Germinal center (tissue), 1 donor: ENCODE measurements around the gene TMEM200A.

Source experiments
- DNase-seq: peaks from one replicate; pipeline ENCODE4 v3.0.0; 2012; ENCODE audit warnings: mixed read lengths, low spot score

TMEM200A gene

GRCh38 chr6:130425537-130425936 lies 59.7 kb downstream of the TMEM200A start:
- DNase-seq: no peak

DNA sequence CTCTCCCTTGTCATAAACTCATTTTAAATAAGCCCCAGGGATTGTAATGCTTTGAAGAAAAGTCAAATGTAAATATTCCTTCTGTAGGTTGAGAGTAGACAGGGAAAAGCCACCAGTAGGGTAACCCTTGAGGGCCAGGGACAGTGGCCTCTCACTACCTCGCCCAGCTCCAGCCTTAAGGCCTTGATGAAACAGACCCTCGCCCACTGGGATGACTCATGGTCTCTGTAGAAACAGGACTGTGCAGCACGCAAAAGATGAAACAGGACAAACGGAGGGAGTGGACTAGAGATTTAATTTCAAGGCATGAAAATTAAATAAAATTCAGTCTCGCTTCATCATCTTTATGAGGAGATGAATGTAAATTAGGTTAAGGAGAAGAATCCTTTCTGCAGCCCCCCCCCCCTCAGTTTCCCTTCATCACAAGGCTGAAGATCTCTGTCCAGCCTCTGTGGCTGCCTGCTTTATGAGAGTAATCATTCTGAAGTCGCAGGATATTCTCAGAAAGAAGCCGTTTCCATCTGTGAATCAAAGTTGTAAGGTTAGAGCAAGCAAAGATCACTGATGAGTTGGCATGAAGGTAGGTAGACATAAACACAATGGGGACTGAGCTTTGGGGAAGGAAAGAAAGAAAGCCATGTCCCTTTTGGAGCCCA lies 60.4 kb downstream of the TMEM200A start:
- no peak for DNase-seq

GRCh38 chr6:130431346-130431852 lies 65.6 kb downstream of the TMEM200A start:
- no peak for DNase-seq

DNA sequence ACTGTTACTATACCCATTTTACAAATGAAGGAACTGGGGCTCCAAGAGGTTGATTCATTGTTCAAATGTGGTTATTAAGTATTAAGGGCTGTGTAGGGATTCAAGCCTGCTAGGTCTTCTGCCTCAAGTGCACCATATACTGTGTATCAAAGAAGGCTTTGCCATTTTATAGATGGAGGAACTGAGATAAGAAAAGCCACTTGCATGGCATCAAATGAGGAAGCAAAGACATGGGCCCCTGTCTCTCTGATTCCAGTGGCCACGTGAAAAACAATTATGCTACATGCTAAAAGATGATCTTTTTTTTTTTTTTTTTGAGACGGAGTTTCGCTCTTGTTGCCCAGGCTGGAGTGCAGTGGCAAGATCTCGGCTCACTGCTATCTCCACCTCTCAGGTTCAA lies 67.0 kb downstream of the TMEM200A start:
- DNase-seq: no peak

DNA sequence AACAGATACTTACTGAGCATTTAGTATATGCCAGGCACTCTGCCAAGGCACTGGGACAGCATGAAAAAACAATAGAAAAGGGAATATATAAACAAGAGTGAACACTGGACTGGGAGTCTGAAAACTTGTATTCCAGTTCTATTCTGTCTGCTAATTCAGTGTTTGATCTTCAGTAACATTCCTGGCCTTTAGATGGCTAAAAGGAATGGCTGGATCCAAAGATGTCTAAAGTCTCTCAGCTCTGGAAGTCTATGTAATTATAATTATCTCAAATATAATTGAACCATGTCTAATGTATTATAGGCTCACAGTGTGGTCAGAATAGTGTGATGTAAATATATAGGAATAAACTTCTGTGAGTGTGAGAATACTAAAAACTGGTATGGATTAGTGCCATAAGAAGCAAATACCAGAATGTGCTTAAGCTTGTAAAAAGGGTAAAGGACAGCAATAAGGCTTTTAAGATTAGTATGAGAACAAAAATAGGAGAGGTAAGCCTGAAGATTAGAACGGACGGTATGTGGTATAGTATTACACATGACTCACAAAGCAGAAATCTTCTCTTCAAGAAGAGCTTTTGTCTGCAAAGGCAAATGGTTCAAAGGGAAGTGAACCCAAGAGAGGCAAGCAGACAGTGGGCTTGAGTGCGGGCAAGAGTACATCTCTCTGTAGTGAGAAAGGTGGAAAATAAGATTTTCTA lies 68.5 kb downstream of the TMEM200A start:
- DNase-seq: no peak

DNA sequence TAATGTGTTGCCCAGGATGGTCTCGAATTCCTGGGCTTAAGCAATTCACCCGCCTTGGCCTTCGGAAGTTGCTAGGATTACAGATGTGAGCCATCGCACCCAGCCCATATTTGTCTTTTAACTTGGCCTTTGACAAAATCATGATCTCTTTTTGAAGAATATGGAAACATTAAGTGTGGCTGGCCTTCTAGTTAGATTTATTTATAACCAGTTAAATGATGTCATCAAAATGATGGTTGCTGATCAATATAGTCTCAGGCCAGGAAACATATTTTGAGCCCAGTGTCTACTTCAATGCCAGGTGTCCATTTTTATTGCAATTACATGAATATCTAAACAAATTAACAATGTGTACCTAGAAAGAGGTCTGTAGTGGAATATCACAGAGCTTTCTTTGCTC lies 69.4 kb downstream of the TMEM200A start:
- no peak for DNase-seq

DNA sequence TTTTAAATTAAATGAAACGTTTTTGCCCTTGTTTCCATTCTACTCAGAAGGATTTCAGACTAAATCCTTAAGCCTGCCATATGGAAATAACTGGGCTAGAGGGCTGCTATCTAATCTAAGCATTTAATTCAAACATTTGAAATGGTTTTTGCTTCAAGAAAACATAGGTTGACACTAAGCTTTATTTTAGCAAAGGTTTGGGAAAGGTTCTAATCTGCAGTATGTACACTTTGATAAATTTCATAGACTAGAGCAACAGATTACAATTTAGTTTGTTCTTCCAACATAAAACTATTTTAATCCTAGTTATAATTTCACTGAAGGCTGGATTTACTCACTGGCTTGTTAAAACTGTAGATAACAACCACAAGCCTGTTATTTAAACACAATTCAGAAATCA lies 72.1 kb downstream of the TMEM200A start:
- no peak for DNase-seq

- no peak for DNase-seq
Observed at GRCh38 chr6:130447374-130447773, 81.6 kb downstream of the TMEM200A start.

- DNase-seq: no peak
Observed at GRCh38 chr6:130452336-130452735, 86.5 kb downstream of the TMEM200A start.

DNA sequence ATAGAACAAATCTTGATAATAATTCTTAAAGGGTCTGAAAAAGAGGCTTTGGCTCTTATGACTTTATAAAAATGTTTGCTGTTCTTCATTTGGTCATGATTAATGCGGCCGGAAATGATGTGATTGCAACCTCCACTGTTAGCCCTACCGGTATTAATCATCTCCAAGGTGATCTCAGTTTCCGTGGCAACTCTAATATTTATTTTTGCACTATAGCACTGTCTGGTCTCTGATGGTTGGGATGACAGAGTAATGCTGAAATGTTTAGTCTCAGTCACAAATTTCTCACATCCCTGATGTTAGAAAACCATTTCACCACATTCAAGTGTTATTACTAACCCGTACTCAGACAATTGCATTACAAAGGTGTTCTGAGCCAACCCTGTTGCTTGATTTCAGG lies 87.4 kb downstream of the TMEM200A start:
- DNase-seq: no peak

DNA sequence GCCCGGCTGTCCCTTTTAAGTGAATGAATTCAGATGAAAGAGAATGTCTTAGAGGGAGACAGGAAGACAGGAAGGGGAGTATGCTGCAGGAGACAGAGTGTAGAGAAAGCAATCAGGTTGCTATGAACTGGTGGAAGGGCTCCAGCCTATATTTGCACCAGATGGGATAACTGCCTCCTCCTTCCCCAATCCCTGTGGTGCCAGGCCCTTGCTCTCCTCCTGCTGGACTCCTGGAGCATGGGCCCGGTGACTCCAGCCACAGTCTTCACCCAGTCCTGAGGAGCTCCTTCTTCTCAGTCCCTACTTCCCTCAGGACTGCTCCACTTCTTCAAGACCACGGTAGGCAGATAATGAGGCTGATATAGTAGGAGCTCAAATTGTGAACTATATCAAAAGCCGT lies 91.8 kb downstream of the TMEM200A start:
- no peak for DNase-seq

DNA sequence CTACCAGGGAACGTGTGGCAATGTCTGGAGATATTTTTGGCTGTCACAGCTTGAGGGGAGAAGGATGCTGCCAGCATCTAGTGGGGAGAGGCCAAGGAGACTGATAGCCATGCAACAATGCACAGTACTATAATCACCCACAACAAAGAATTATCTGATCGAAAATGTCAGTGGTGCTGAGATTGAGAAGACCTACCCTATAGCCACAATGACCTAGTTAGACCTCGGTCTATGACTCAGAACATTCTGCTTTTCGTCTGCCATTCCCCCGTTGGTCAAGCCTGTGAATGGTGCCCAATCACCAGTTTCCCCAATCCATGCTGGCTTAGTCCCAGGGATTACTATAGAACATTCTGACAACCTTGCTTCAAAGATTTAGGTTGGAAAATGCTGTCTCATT lies 93.5 kb downstream of the TMEM200A start:
- no peak for DNase-seq

GRCh38 chr6:130460934-130461333 lies 95.1 kb downstream of the TMEM200A start:
- DNase-seq: no peak

DNA sequence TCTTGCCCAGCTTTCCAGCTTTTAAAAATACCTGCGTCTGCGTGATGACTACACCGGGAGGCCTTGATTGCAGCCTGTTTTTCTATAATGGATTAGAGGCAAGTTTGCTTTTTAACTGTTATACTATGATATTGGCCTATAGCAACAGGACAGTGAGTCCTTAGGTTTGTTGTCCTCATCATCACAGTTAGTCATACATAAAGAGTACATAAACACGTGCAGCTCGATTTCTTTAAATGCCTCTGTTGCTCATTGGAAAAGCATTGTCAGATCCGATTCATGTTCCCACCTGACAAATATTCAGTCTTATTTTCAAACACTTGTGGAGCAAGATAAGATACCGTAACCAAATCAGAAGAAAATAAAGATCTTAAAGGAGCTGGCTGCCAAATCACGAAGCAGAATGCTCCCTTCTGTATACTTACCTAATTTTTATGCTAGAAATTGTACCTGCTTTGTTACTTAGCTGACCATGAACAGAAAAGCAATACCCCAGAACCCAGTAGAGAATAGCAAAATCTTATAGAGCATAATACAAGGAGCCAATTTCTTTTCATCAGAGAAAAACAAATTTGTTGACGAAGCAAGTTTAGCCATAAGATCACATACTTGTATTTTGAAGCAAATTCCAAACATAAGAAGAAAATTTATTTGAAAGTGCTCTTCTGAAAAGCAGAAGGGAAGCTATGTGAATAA lies 100.4 kb downstream of the TMEM200A start:
- DNase-seq: no peak

DNA sequence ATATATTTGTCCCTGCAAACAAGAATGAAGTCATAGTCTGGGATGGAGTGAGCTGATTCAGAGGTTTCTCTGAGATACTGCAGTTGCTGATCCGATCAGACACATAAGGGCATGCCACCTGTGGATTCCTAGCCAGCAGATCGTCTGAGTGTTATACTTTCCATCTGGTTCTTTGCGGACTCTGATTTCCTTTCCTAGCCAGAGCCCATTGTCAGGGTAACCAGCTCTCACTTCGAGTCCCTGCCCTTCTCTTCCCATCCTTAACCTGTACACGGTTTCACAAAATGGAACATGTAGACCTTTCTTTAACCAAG lies 100.9 kb downstream of the TMEM200A start:
- DNase-seq: no peak

GRCh38 chr6:130467146-130468050 lies 101.6 kb downstream of the TMEM200A start:
- DNase-seq: no peak

GRCh38 chr6:130470766-130471165 lies 104.9 kb downstream of the TMEM200A start:
- DNase-seq: no peak

DNA sequence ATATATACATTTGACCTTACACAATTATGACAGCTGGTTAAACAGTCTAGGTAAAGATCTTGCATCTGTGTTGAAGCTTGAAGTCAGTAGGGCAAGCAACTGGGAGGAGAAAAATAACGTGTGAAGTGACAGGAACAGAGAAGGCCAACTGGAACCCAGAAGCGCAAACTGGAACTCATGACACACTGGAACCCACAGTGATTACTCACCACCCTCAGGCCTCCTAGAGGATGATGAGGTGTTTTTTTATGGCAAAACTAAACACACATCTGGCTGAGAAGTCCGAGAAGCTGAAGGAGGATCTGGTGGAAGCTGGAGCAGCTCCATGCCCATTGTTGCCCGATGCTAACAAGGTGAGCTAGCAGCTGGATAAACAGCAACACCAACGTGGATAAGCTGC lies 108.1 kb downstream of the TMEM200A start:
- DNase-seq: no peak

- no peak for DNase-seq
Observed at GRCh38 chr6:130482645-130483390, 117.0 kb downstream of the TMEM200A start.

DNA sequence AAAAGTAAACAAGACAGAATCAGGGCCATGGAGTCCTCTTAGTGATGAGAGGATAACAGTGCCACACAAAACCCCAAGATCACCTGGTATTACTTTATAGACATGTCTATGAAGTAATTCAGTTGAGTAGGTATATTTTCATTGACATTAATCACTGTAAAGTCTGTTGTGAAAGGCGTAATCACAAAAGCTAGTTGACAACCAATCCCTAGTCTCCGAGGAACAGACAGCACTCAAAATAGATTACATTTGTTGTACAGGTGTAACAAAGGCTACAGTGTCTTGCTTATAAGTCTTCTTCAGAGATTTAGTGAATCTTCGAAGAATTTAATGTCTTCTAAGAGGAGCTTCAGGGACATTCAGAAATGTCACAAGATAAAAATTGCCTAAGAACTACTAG lies 120.1 kb downstream of the TMEM200A start:
- DNase-seq: no peak

DNA sequence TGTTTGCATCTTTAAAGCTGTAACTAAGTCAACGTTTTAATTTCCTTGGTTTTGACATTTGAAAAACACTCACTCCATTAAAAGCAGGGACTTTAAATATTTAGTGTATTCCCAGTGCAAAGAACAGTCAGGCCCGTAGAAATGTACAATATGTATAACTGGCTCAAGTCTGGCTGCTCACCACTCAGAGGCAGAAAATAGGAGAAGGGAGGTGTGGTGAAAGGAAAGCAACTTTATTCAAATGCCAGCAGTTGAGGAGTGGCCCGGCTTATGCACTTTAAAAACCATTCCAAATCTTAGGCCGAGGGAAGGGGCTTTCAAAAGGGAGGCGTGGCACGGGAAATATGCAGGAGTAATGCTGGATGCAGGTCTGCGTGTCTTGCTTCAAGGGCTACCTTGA lies 120.6 kb downstream of the TMEM200A start:
- no peak for DNase-seq

DNA sequence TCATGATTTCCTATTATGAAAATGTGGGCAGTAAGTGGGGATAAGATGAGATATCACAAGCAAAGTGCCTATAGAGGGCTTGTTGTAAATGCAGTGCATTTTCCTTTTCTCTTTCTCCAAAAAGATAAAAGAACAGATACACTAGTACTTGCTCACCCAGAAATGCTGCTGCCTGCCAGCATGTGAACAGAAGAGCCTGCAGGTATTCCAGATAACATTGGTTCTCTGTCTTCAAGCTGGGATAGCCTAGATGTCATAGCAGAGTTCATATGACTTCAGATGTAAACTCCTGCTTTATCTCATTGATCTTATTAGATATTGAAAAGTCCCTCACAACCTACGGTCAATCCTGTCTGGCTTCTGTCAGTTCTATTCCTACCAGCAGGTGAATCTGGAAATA lies 123.7 kb downstream of the TMEM200A start:
- no peak for DNase-seq
